Hematopoietic multipotent progenitor cell treated with erythropoietin and hydrocortisone succinate and interleukin-3 and kit ligand, for 8 days (in vitro differentiated cells): ENCODE measurements around the gene OCA2.
"Not testable (repeated sequence)": the region's sequence is repeated elsewhere in the genome, so short reads cannot be mapped to it uniquely, and the experiment has no call there.

ENCODE experiments used
- DNase-seq: peaks from one replicate; pipeline ENCODE4 v3.0.0-alpha.2; 2015

Gene OCA2

GRCh38 chr15:27990521-27991515 is 108.3 kb downstream of the OCA2 start:
- DNase-seq: no peak

DNA sequence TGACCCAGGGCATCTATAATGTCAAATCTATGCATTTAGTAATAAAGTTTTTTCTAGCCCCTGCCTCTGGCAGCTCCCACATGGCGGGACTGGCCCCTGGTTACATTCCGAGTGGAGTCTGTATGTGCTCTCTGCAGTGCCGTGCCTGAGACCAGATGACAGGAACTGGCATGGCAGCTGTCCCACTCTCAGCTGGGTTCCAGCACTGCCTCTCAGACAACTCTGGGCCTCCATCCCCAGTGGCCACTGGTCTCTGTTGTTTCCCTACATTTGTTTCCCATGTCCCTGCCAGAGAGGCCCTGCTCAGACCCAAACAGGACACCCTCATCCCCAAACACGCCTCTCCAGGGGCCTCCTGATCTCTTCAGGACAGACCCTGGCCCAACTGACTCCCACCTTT is 109.3 kb downstream of the OCA2 start:
- DNase-seq: no peak

DNA sequence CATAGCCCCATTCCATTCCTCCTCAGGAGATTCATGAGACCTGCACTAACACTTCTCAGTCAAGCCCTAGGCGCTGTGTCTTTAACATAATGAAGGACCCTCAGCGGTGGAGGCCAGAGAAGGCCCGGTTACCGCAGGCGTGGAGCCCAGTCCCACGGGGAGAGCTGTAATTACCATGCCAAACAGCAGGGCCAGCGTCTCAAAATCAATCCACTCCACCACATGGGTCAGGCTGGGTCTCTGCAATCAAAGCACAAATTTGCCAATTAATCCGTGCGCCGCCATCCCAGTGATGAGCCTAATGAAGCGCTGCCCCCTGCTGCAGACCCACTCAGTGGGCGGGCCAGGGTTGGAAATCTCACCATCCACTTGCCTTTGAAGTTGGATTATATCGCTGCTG is 109.7 kb downstream of the OCA2 start:
- no peak for DNase-seq

- no peak for DNase-seq
Measured at GRCh38 chr15:27985099-27985498, 114.0 kb downstream of the OCA2 start.

DNA sequence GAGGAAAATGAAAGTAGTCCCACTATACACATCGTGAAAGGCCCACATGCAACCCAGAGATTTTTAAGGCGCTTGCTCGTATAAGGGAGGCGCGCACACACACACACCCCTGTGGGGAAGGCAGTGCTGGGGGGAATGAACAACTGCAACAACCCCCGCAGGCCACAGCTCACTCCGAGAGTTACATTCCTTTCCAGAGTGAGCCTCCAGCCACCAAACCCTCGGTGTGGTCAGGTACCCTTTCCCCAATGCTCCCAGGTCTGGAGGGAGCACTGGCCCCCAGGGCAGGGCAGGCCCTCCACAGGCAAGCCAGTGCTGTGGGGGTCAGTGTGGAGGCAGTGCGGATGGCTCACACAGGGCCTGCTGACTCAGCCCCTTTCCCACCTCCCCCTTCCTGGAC is 115.6 kb downstream of the OCA2 start:
- DNase-seq: no peak

- DNase-seq: no peak
Measured at GRCh38 chr15:27977696-27978095, 121.4 kb downstream of the OCA2 start.

DNA sequence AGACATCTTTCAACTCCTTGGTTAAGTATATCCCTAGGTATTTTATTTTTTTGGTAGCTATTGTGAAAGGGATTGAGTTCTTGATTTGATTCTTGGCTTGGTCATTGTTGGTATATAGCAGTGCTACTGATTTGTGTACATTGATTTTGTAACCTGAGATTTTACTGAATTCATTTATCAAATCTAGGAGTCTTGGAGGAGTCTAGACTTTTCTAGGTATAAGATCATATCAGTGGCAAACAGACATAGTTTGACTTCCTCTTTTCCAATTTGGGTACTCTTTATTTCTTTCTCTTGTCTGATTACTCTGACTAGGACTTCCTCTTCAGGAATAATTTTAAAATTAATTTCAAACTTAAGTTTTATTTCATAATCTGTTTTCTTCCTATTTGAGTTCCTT is 125.2 kb downstream of the OCA2 start:
- peak; percentile 5 for DNase-seq

DNA sequence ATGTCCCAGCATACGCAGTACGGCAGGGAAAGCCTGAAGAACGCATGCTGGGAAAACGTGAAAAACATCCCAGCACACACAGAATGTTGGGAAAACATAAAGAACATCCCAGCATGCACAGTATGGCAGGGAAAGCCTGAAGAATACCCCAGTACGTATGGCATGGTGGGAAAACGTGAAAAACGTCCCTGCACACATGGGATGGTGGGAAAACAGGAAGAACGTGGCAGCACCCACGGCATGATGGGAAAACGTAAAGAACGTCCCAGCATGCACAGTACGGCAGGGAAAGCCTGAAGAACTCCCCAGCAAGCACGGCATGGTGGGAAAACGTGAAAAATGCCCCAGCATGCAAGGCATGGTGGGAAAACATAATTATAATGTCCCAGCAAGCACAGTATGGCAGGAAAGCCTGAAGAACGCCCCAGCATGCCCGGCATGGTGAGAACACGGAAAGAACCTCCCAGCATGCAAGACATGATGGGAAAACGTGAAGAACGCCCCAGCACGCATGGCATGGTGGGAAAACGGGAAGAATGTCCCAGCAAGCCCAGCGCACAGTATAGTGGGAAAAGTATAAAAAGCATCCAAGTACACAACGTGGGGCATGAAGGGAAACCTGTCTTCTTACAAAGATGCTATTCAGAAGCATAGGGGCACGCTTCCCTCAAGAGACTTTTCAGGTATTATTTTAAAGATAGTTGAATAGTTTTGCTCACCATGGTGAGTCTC is 128.3 kb downstream of the OCA2 start:
- DNase-seq: no peak

GRCh38 chr15:27967541-27967940 is 131.6 kb downstream of the OCA2 start:
- no peak for DNase-seq

DNA sequence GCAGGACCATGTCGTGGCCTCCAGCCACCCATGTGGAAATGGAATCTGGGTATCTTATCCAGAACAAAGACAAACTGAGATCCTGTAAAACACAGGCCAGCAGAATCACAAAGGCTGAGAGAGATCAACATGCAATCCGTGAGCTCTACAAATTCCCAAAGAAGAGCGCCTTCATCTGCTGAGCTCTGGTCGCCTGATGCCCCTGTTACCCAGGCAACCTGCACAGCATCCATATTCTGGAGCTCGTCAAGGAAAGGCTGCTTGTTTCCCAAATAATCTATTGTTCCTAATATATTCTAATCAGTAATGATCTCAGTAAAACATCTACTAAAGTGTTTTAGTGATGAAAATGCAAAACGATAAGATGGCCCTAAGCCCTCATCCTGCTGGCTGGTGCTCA is 133.6 kb downstream of the OCA2 start:
- no peak for DNase-seq

GRCh38 chr15:27961801-27962200 is 137.3 kb downstream of the OCA2 start:
- DNase-seq: no peak

DNA sequence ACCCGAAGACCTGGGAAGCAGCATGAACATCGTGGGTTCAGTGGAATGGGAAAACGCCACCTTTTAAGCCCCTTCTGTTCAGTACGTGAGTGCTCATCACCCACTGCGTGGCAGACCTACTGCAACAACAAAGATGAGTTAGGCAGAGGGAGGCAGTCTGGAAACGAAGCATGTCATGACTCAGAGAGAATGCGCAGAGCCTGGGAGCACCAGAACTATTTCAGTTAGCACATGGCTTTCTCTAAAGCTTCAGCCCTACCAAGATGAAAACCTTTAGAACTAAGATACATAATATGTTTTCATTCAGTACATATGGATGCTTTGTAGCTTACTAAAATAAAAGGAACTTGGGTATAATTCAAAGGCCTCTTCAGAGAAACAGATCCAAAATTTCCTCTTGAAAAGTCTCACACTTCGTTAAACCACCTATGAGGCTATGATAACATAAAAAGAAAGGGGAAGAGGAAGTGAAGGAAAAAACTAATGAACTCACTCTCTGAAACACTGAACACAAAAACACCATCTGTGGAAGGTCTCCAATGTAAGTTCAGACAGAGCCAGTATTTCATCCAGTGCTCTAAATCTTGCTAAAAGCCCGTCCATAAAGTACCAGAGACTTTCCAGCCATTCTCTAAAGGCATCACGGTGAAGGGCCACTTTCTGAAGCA is 140.1 kb downstream of the OCA2 start:
- no peak for DNase-seq

DNA sequence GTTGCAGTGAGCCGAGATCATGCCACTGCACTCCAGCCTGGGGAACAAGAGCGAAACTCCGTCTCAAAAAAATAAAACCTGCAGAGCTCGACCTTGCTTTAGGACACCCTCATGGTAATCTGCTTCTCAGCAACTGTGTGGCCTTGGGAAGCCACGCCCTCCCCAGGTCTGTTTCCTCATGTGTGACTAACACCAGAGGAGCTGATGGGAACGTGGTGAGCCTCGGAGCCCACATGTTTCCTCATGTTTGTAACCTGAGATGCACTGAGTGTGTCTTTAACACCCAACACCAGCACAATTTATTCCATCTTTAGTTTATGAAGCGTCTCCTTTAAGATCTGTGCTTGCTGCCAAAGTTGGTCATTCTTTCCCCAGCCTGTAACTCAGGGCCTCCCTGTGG is 142.8 kb downstream of the OCA2 start:
- no peak for DNase-seq

GRCh38 chr15:27955087-27955486 is 144.0 kb downstream of the OCA2 start:
- DNase-seq: no peak

- not testable (repeated sequence) for DNase-seq
Measured at GRCh38 chr15:27952593-27952992, 146.5 kb downstream of the OCA2 start.

GRCh38 chr15:27951191-27951890 is 147.8 kb downstream of the OCA2 start:
- DNase-seq: no peak

- DNase-seq: no peak
Measured at GRCh38 chr15:27949089-27949488, 150.0 kb downstream of the OCA2 start.

GRCh38 chr15:27939246-27939645 is 159.9 kb downstream of the OCA2 start:
- DNase-seq: no peak

GRCh38 chr15:27937851-27938250 is 161.3 kb downstream of the OCA2 start:
- no peak for DNase-seq

DNA sequence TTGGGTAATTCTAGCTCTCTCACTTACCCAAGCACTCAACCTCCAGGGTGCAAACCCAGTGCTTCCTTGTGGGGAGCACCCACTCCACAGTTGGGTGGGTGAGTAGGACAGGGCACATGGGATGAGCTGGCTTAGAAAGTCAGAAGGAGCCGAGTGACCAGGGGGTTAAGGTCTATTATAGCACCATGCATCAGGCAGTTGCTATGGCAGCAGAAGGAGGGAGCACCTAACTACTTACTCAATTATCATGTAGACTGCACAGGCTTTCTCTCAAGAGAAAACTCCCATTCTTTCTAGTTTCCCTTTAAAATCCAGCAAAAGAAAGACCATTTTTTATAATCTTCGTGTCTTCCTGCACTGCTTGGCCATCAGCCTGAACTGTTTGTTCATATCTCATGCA is 163.0 kb downstream of the OCA2 start:
- DNase-seq: no peak

- no peak for DNase-seq
Measured at GRCh38 chr15:27935328-27935727, 163.8 kb downstream of the OCA2 start.

- no peak for DNase-seq
Measured at GRCh38 chr15:27934782-27935181, 164.3 kb downstream of the OCA2 start.

- no peak for DNase-seq
Measured at GRCh38 chr15:27933562-27933961, 165.6 kb downstream of the OCA2 start.
